Spleen (tissue), 7 donors: Measurements from ENCODE around the gene XPC.

Experiments used
- POLR2A ChIP-seq, 3 donors: fragments of 450-650 bp; IDR thresholded peaks; one replicate each; pipeline ENCODE4 v1.5.1; 2017; ENCODE audit warnings: antibody characterized with exemption in 3 of 3, mild to moderate bottlenecking in 1 of 3
- TF ChIP-seq, protein P1 (sequence below), 11 experiments: fragments of 200-600 bp in 7 of 11; fragments of 450-650 bp in 4 of 11; sonication (generic) in 4 of 11; IDR thresholded peaks in 8 of 11; conservative IDR thresholded peaks in 3 of 11; 1 replicate in 7 of 11; 2 replicates in 4 of 11; pipeline versions ENCODE4 v1.4.0 to v1.8.0; 2016 to 2021; ENCODE audit warnings: antibody characterized with exemption in 11 of 11, inconsistent platforms in 4 of 11, mild to moderate bottlenecking in 1 of 11
- donor health status: DM: no; HTN: no; CAD: no; lungs with moderate emphysema.
- donor health status: DM: no; HTN: no; CAD: no.
- donor health status: DM: no; HTN: no; CAD: no.

DNA sequence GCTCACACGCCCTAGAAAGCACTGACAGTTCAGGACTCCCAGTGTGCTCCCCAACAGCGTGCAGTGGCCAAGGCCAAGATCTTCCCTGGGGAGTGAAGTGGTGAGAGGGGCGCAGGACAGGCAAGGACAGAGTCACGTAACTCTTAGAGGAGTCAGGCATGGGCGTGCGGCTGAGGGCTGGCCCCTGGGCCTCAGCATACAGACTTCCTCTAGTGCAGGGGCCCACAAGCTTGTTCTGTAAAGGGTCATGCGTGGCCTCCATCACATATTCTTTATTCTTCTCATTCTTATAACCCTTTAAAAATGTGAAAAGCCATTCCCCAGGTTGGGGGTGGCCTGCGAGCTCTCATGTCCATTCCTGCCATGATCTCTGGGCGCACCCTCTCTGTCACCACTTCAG, 28.3 kb downstream of the XPC start:
- no peak for TF ChIP-seq POLR2A (IDR thresholded peaks at IDR 0.05)
- TF ChIP-seq, protein P1, sequence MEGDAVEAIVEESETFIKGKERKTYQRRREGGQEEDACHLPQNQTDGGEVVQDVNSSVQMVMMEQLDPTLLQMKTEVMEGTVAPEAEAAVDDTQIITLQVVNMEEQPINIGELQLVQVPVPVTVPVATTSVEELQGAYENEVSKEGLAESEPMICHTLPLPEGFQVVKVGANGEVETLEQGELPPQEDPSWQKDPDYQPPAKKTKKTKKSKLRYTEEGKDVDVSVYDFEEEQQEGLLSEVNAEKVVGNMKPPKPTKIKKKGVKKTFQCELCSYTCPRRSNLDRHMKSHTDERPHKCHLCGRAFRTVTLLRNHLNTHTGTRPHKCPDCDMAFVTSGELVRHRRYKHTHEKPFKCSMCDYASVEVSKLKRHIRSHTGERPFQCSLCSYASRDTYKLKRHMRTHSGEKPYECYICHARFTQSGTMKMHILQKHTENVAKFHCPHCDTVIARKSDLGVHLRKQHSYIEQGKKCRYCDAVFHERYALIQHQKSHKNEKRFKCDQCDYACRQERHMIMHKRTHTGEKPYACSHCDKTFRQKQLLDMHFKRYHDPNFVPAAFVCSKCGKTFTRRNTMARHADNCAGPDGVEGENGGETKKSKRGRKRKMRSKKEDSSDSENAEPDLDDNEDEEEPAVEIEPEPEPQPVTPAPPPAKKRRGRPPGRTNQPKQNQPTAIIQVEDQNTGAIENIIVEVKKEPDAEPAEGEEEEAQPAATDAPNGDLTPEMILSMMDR (IDR thresholded peaks at IDR 0.05 in 8 of 11, conservative IDR thresholded peaks at IDR 0.05 in 3 of 11) = no peak
